IPS-NIHi11 (cell line): ENCODE measurements around the gene TMEM184A.

Experiments used
- DNase-seq: peaks from one replicate; pipeline ENCODE4 v3.0.0; 2012; ENCODE audit warnings: mixed read lengths, low spot score

Gene TMEM184A

DNA sequence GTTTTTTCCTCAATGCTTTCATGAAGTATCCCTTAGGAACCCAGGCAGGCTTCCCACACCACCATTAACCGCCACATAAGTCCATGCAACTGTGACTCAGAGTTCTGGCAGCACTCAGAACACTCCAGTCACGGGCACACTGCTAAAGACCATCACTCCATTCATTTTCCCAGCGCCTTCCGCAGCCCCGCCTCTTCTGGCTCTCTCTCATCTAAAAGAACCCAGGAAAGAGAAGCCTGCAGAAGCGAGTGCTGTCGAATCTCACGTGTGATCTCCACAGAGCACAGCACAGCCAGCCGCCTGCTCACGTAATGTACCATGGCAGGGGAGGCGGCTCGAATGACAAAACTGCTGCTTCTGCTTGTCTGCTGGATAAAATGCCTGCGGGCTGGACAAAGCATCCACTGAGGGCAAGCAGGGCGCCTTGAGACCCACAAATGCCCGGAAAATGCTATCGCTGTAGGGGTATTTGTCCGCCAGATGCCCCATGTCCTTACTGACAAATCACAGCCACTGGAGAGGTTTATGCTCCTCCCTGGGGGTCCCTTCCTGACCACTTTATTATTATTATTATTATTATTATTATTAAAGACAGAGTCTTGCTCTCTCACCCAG, 12.0 kb upstream of the TMEM184A start:
- DNase-seq, result no peak

- DNase-seq, result peak; percentile 33
Measured at GRCh38 chr7:1567049-1567771, 11.2 kb upstream of the TMEM184A start.

DNA sequence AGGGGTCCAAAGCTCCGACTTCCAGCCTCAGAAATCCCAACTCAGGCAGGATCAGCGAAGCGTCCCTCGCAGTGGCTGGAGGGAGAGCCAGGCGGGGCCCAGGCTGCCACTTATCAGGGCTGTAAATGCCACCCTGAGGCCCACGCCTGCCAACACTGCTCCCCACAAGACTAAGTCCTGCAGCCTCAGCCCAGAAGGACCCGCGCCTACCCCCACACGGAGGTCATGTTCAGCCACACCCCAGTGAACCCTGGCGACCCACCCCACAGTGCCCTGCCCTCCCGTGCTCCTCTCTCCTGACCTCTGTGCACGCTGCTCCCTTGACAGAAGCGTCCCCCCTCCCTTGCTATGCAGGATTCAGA, 10.7 kb upstream of the TMEM184A start:
- no peak for DNase-seq

GRCh38 chr7:1564603-1565022, 8.6 kb upstream of the TMEM184A start:
- no peak for DNase-seq

DNA sequence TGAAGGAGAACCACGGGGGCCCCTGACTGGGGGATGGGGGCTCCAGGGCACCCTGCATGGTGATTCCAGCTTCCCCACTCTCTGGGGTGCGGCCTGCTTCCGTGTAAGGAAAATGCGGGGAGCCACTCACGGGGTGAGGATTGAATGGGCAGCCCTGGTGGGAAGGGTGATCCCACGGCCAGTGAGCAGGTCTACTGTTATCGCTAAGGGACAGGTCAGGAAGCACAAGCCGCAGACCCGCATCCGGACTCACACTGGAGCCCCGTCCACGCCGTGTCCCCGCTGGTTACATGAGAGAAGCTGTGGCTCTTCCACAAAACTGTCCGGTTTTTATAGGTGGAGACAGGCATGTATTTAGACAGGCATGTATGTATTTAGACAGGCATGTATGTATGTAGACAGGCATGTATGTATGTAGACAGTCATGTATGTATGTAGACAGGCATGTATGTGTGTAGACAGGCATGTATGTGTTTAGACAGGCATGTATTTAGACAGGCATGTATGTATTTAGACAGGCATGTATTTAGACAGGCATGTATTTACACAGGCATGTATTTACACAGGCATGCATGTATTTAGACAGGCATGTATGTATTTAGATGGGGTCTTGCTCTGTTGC, 8.1 kb upstream of the TMEM184A start:
- DNase-seq, result no peak

GRCh38 chr7:1562597-1563051, 6.6 kb upstream of the TMEM184A start:
- DNase-seq, result no peak

DNA sequence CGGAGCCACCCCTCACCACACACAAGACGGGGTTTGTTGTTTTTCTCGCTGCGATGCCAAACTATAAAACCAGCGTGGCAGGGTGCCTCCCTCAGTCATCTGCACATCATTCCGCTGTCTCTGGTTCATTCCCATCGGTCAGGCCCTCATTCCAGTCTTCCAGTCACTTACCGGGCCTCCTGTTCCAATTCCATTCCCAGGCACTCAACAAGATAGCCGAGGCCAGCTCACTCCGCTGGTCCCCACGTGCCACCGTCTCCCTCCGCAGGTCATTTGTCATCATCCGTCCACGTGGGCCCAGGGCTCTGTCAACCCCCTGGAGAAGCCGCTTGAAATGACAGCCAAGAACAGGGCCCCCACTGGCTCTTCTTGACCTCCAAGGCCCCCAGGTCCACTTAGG, 6.1 kb upstream of the TMEM184A start:
- DNase-seq, result no peak

DNA sequence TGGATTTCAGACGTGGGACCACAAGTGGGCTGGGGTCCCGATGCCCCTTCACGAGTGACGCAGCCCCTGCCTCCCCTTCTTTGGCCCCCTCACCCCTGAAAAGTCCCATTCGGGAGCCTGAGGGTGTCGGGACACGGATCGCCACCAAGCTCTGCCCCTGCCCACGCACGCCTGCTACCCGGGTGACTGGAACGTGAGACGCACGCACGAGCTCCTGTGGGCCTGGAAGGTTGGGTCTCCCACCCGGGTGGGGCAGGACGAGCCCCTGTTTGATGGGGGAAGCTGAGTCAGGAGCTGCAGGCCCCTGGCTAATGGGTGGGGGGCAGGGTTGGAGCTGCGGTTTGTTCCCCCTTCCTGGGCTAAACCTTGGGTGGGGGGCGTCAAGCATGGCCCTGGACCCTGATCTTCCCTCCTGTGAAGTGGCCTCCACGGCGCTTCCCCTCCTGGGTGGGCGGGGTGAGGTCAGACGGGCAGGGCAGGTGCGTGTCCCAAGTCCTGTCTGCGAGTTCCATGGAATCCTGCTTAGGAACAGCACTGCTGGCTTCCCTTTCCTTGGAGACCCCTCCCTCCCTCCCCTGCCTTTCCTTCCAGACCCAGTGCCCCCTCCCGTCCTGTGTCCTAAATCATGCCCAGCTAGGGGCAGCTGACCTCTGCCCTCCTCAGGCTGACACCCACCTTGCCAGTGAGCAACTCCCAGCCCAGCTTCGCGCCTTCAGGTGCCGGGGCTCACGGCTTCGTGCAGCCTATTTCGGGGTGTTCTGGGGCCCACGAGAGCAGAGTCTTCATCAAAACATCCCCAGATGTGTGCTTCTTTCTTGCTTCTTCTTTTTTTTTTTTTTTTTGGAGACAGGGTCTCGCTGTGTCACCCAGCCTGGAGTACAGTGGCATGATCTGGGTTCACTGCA, 5.3 kb upstream of the TMEM184A start:
- DNase-seq, result no peak

GRCh38 chr7:1560620-1561031, 4.6 kb upstream of the TMEM184A start:
- no peak for DNase-seq

GRCh38 chr7:1559626-1560590, 3.9 kb upstream of the TMEM184A start:
- no peak for DNase-seq

DNA sequence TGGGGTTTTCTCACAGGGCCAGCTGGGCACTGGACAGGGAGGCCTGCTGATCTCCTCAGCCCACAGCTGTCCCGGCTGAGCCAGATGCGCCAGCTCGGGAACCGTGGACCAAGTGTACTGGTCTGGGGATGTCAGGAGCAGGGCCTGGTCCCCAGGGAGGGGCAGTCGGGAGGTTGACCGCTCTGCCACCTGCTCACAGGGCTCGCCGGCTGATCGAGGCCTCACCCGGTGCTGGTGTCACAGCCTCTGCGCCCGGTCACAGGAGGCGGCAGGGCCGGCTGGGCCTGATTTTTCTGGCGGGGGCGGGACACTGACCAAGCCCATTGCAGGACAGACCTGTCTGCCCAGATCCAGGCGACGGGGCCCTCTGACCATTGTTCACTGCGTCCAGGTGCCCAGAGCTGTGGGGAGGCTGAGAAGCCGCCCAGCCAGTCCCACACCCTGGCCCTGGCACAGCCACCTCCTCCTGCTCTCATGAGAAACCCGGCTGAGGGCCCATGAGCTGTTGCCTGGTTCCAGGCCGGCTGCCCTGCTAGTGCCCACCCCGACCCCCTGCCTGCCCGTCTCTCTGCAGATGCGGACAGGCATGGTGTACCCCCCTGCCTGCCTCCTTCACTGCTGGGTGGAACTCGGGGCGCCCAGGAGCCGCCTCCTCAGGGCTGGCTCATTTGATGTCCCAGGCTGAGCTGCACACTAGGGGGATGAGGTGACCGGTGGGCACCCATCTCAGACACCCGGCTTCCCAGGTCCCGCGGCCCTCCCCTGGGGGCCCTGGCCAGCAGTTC, 3.0 kb upstream of the TMEM184A start:
- peak; percentile 46 for DNase-seq

DNA sequence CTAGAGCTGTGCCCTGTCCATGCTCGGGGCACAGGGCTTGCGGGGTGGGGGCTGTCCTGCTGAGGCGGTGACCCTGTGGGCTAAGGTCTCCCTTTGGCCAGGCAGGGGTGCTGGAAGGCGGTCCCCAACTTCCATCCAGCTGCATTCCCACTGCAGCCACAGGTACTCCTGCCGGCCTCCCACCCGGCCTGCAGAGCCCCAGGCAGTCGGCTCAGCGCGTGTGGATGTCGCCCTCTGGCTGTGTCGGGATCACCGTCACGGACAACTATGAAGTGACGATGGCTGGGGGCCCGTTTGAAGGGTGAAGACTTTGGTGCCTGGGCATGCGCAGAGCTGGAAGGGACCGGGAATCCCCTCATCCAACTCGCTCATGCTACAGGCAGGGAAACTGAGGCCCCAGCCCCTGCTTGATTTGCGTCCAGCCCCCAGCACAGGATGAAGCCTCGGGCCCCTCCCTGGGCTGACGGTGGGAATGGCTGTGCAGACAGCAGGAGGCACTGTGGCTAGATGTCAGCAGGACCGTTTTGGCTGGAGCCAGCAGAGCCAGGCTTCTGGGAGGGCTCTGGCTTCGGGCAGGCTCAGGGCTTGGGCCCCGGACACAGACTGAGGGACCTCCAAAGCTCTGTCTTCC, 2.3 kb upstream of the TMEM184A start:
- DNase-seq, result peak; percentile 46

GRCh38 chr7:1557771-1558170, 1.8 kb upstream of the TMEM184A start:
- peak; percentile 9 for DNase-seq

- DNase-seq, result no peak
Measured at GRCh38 chr7:1557006-1557405, 1.0 kb upstream of the TMEM184A start.

GRCh38 chr7:1555046-1555812, 776 bp downstream of the TMEM184A start:
- peak; percentile 83 for DNase-seq

DNA sequence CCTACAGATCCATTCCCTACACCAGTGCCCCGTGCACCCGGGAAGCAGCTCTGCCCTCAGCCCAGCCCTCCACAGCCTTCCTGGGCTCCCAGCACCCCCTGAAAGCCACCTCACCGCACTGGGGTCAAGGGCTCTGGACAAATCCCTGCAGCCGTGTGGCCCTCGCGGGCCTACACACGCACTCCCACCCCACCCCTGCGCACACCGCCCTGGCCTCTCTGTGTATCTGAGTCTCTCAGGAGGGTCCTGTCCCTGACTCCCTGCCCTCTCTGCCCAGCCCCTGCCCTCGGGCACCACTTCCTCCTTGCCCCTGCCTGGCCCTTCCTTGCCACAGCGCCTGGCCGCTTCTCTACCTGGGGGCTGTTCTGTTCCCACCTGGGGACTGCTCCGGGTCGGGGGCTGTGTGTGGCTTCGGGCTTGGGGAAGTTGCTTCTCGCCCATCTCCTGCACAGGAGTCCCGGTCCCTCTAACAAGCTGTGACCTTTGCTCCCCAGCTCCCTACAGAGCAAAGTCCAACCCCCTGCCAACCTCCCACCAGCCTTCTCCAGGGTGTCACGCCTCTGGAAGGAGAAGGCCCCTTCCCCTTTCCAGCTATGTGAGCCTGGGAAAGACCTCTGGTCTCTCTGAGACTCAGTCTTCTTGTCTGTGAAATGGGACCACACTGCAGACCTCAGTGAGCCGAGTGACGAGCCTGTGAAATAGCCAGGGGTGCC, 1.5 kb downstream of the TMEM184A start:
- peak; percentile 14 for DNase-seq

GRCh38 chr7:1553512-1554210, 2.3 kb downstream of the TMEM184A start:
- peak; percentile 13 for DNase-seq

- DNase-seq, result no peak
Measured at GRCh38 chr7:1552200-1552599, 3.8 kb downstream of the TMEM184A start.
